Measurements from ENCODE around the gene TMEM242.
"Not testable (repeated sequence)": the region's sequence is repeated elsewhere in the genome, so short reads cannot be mapped to it uniquely, and the experiment has no call there.

TMEM242 gene

DNA sequence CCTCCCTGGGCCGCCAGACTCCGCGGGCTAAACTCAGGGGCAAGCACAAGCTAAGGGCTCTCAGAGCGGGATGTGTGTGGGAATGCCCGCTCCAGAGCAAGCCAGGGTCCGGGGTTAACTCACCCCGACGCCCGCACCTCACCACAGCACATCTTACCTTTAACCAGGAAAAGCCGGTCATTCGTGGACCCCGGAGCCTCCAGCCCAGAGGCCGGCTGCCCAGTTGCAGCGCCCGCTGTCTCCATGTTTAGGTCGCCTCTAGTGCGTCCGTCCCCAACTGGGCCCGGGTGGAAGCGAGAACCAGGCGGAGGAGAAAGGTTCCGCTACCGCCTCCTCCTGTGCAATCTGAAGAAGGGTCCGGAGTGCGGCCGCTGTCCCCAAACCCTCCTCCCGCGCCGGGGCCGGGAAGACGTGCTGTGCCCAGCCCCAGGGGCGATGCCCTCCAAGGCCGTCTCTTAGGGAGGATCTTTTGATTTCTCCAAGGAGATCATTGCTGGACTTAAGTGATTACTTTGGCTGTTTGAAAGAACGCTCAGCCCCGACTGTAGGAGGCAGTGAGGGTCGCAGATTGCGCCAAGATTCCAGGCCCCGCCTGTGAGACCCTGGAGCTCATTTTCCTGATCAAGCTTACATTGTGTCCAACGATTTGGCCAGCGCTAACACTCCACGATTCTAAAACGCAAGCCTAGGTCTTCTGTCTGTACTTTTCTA is at the start of gene TMEM242:
TMEM242 (minus strand) TSS at position 265 of the 711 bp plus-strand sequence; CDS start at position 245, 20 bp downstream.
- DNase-seq, result no peak

DNA sequence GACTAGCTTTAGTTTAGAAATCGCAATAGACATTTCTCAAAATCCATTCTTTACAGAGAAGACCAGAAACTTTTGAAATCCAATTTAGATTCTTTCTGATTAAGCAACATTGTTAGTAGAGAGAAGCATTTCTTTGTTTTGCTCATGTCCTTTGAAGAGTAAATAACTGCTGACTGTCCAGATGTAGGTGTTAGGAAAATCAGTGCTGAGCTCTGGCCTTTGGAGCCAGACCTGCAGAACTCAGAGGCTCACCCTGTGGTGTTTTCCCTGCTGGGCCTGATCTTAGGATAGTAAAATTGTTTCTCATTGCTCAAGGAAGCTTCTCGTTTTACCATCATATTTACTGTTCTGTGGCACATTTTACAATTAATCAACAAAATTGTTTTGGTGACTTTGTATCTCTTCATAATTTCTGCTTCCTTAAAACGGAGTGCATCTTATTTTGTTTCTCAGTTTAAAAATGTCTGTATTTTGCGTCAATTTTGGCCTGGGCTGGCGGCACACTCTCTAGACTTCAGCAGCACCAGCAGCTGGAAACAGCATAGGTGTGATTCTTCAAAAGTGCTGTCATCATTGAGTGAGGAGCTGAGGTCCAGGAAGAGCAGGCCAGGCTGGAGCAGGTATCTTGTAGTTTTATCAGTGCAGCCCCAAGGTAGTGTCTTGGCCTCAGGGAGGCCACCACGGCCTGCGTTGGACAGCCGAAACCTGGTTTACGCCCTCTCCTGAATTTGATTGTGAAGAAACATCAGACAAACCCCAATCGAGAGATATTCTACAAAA is 49.4 kb upstream of the TMEM242 start:
- no peak for DNase-seq

DNA sequence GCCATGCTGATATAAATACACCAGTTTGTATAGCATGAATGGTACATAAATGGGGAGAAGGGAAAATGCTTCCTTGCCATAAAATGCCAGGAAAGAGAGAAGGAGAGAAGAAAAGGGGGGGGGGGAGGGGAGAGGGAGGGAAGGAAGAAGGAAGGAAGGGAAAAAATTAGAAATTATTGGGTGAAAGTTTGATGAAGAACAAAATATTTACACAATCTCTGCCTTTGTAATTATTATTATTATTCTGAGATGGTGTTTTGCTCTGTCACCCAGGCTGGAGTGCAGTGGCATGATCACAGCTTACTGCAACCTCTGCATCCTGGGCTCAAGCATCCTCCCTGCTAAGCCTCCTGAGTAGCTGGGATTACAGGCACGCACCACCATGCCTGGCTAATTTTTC is 47.4 kb upstream of the TMEM242 start:
- no peak for DNase-seq

DNA sequence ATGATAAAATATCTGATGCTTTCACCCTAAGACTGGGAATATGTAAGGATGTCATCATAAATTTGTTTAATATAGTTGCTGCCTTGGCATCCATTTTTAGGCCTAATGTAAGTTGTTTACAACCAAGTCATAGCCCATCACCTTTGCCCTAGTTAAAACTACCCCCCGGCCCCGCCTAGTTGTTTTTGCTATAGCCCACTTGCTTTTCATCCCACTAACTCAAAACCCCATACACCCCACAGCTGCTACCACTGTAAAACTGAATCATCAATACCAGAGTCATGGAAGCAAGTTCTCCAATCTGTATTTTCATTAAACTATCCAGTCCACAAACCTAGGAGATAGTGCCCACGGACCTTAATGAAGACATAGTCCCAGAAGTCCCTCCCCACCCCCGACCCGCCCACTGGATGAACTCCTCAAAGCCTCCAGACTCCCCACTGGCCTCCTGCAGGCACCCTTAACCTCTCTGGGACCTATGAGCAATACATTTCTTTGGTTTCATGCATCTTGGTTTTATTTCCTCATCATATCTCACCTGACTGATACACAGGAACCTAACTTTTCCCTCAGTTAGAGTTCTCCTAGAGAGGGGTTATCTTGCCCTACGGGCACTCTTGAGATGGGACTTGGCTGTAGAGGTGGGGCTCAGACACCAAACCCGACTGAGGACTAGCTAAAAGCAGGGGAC is 45.2 kb upstream of the TMEM242 start:
- DNase-seq, result no peak

DNA sequence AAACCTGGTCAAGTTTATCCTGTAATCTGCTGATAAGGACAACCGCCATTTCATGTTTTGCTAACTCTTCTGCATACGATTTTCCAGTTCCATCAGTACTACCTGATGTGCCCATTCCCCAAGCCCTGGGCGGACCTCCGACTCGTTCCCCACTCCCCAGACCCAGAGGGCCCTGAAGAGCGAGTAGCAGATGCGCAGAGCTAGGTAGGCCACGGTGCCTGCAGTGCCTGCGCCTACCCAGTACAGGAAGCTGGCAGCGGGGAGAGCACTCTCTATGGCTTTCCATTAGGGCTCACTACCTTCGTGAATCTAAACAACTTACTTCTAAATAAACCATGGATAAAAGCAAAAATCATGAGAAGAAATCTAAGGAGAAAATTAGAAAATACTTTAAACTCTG is 43.3 kb upstream of the TMEM242 start:
- DNase-seq, result no peak

DNA sequence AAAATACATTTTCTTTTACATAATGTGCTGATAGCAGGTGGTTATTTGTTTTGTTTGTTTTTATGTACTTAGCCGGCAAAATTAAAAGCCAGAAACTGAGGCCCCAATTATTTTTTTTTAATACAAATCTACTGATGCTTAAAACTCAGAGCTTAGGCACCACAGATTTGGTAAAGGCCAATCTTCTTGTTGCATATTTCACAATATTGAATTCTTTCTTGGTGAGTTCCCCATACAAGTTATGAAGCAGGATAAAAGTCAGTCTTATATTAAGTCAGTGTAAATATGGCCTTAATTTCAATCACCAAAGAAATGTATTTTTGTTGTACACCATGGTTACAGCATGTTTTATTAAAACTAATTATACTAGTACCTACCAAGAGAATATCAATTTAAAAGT is 41.4 kb upstream of the TMEM242 start:
- DNase-seq, result no peak

DNA sequence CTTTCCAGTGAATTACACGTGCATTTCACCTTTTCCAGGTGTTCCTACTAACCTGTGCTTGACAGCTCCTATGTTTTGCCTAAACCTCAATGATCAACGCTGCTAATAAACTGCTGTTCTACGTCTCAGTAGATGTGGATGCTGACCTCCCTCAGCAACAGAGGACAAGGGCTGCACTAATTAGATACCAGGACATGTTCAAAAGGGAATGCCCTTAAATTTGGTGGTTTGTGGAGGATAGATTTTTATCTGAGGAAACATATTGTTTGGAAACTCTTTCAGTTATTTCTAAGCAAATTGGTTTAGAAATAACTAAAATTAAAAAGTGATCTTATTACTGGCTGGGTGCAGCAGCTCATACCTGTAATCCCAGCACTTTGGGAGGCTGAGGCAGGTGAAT is 38.6 kb upstream of the TMEM242 start:
- no peak for DNase-seq

DNA sequence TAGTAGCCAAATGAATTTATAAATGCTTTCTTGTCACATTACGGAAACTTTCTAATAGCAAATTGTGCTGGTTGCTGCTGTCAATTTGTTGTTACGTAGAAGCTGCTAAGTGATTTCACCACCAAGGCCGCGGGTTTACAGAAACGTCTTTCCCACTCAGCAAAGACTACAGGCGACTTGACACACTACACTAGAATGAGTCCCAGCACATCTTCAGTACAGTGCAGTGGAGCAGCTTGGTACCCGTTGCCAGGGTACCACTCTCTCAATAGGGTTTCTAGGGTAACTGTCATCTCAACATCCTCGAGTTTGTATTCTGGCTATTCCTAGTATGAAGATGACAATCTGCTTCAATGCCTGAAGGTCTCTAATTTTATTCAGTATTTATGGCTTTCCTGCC is 35.0 kb upstream of the TMEM242 start:
- no peak for DNase-seq

DNA sequence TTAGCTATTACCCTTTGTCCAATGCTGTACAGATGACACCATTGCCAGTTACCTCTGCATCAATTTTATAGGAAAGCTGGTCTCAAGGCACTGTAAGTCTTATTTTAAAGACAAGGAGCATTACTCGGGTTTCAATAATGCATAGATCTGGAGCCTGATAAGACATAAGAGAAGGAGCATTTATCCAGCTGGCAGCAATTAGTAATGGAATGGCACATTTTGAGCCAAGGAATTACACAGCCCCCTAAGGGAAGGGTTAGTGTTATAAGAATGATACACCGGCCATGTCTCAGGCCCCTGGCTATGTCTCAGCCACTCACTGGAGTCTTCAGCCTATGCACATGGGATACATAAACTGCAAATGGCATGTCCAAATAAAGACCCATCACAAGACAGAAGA is 23.1 kb upstream of the TMEM242 start:
- DNase-seq, result no peak

DNA sequence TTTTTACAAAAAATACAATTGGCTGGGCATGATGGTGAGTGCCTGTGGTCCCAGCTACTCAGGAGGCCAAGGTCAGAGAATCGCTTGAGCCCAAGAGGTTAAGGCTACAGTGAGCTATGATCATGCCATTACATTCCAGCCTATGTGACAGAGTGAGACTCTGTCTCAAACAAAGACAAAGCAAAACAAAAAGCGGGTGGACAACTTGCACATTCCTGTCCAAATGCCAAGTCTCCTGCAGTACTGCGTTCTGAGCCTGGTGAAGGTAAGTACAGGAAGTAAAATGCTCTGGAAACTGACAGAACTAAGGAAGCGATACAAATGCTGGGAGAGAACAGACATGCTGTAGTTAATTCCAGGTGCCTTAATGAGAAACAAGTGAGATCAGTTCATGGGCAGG is 20.4 kb upstream of the TMEM242 start:
- DNase-seq, result no peak

DNA sequence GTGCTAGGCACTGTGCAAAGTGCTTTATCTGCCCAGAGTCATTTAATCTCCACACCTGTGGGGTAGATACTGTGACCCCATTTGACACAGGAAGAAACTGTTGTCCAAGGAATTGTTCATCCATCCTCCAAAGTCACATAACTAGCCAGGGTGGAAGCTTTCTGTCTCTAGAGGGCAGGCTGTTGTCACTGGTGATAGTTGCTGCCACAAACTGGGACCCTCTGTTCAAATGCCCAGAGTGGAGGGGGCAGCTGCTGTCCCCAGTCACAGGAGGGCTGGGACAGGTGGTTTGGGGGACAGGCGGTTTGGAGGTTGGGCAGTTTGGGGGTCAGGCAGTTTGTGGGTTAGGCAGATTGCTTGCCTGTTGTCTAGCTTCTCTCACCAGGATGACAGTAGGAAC is 16.1 kb upstream of the TMEM242 start:
- DNase-seq, result no peak

DNA sequence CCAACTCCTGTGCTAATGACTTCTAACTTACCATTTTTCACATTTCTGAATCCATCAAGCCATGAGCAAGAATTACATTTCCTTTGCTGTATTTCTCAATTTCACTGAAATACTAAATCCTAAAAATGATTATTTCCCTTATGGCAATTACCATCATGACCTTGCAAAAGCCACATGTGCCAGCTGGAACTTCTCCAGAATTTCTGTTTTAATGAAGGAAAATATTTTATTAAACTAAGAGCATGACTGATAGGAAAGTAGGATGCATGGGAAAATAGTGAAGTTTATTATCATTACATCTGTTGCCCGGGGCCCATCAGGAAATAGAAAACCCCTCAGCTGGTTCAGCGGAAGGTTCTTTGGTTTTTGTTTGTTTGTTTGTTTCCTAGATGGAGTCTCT is 14.4 kb upstream of the TMEM242 start:
- DNase-seq, result no peak

DNA sequence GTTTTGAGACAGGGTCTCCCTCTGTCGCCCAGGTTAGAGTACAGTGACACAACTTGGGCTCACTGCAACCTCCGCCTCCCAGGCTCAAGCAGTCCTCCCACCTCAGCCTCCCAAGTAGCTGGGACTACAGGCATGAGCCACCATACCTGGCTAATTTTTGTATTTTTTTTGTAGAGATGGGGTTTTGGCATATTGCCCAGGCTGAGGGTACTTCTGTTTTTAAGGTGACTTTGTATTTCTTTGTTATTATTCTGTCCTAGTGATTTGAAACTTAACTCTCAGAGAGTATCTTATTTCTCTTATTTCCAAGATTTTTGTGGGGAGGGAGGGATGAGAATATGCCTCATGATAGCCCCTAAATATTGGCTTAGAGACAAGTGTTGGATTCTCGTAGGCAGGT is 14.0 kb upstream of the TMEM242 start:
- not testable (repeated sequence) for DNase-seq

DNA sequence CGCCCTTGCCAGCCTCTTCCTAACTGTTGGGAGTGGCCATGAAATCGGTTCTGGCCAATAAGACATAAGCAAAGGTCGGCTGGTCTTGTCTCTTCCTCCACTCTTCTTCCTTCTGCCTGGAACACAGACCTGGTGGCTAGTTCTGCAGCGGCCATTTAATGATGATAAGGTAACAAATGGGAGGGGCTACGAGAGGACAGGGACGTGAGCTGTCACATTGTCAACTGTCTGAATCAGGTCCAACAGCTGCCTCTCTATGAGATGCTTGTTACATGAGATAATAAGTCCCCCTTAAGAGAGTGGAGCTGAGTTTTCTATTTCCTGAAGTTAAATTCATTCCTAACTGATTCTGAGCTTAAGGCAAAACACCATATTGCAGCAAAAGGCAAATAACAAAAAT is 12.5 kb upstream of the TMEM242 start:
- DNase-seq, result no peak

DNA sequence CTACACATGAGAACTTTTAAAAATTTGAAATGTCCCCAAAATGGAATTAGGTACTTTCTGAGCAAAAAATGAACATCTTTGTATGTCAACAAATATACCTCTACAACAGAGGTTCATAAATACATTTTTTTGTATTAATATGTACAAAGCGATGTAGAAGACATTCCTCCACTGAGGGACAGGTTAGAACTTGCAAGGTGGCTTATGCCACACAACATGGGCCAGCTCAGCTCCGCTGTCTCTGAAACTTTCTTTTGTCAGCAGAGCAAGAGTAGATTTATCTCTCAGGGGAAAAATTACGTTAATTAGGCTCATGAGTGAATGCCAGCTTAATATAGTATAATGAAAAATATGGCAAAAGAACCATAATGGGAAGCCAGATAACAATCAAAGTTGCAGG is 10.6 kb upstream of the TMEM242 start:
- DNase-seq, result no peak

DNA sequence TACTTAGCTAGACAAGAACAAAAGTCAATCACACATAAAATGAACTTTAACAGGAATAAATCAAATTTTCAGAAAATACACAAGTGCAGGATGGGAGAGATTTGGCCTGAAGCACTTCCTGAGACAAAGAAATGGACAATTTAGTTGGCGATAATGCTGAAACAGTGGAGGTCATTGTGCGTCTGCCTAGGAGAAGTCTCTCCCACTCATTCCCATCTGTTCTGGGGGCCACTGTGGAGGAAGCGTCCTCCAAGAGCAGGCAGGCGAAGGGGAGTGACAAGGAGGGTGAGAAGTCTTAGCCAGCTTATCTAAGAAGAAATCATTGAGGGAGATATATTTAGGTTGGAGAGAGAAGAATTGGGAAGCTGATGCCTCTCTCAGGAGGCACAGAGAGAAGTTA is 10.2 kb upstream of the TMEM242 start:
- DNase-seq, result no peak

DNA sequence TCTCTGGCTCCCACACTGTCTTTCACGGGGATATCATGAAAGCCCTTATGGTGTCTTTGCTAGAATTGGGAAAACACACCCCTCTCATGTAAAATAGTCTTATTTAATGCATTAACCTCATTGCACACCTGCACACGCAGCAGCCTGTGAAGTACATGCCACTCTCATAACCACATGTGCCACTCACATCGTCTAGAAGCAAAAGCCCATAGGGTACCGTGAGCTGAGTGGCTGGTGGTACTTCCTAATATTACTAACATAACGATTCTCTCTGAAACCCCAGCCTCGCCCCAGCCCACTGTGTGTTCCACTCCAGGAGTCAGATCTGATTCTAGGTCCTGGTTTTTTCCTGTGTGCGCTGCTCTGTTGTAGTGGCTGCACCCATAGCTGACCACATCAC is 9.5 kb upstream of the TMEM242 start:
- DNase-seq, result no peak

DNA sequence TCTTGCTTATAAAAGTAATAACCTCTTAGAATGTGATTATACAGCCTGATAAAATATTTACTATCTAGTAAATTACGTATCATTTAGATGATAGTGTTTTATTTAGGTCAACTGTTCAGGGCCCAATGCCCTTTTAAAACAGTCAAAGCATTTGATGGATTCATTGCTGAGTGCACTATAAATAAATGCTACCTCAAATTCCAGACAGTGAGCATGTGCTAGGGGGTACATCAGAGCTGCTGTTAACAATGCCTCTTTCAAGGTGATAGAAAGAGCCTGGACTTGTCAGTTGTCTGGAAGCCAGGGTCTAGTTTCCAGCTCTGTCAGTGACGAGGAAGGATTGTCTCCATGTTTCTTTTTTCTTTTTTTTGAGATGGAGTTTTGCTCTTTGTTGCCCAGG is 7.5 kb upstream of the TMEM242 start:
- no peak for DNase-seq

DNA sequence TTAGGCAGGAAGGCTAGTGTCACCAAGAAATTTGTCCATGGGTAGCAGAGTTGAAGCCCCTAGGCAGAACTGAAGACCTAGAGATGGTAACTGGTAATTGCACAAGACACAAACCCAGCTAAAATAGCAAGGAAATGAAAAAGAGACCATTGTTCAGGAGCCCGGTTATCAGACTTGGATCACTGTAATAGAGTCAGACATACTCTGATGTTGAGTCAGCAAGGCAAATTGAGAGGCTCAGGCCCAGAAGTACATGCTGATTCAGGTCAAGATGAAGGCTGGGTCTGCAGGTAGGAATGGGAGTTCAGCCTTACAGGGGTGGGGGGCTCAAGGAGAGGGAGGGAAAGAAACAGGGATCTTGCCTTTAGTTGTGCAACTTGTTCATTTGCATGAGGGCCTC is 6.5 kb upstream of the TMEM242 start:
- no peak for DNase-seq

DNA sequence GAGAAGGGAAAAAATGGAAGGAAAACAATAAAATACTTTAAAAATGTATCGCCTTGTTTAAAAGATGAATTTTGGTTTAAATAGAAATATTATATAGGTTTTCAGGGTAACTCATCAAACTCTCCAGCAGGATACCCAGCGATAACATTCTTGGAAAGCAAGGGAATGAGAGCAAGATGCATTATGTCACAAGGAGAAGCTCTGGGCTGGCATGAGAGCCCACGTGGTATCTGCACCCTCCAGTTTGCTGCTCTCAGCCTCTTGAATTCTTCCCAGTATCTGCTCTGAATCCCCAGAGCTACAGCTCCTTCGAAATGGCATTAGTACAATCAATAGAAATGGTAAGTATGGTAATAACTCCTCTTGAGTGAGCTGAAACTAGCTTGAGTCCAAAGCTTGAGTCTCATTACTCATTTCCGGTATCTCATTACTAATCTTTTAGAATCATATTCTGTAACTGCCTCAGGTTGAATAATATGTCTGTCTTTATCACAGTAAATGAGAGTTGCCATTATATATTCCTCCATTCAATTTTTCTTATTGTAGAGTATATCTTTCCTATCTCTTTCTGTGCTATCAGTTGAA is 4.9 kb upstream of the TMEM242 start:
- DNase-seq, result no peak

DNA sequence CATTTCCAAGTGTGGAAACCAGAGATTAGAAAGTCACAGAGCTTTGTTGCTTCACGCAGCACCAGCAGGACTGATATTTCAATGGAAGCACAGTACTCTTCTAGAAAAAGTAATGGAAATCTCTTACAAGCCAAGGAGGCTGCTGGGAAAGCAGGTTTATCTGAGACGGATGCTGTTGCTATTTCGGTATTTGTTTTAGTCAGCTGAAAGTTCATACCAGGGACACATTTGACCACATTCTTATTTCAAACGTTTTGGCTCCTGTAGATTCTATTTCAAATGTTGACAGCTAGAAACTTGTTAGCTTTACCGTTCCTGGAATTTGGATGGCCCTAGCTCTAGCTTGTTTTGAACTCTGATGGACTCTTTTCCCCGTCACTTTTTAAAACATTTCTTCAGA is 3.7 kb upstream of the TMEM242 start:
- DNase-seq, result no peak

DNA sequence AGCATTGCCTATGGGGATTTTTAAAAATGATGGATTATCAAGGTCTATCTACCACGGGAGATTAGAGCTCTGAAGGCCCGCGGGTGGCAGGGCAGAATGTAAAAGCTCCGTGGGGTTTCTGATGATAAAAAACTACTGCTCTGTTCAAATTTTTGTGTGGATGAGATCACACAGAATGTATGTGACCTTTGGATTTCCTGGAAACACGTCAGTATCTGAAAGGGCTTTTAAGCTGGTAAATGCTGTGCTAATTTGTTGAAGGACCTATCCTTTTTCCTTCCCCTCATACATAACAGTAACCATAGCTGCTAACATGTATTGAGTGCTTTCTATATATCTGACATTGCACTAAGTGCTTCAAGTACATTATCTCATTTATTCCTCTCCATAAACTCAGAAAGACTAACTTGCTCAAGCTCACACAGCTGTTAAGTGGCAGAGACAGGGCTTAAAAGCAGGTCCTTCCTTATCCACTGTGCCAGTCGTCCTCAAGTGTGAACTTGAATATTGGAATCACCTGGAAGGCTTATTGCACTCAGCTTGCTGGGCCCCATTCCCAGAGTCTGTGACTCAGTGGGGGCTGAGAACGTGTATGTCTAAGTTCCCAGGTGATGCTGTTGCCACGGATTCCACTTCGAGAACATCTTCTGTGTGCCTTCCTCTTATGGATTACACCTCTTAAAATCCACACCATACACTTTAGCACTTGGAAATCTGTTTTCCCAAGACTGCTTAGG is 1.9 kb upstream of the TMEM242 start:
- no peak for DNase-seq

DNA sequence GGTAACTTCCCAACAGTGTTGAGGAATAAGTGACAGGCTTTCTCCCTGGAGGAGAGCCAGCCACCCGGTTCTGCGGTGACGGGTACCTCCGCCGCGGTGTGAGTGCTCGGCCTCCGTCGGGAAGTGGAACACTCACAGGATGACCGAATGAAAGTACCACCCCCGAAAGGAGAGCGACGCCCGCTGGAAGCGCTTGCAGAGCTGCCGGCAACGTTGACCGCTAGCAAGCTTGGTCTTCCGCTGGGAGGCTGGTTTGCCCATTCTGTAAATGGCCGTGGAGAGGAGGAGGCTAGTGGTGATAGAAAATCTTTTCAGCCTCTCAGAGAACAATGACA is 614 bp upstream of the TMEM242 start:
- no peak for DNase-seq

All from COR-L47 (cell line).